Activated naive CD4-positive, alpha-beta T cell treated with anti-CD3 and anti-CD28 coated beads, Interleukin-2, amount 10 ng/mL, durations not matched to agents 7 days and 5 days (primary cell): ENCODE measurements around the gene C19orf73.
A peak's percentile ranks its signal among the peaks of the same experiment; 100 is the strongest.
"Not testable (repeated sequence)": the region's sequence is repeated elsewhere in the genome, so short reads cannot be mapped to it uniquely, and the experiment has no call there.

Source experiments
- CTCF ChIA-PET: fragments of 350-600 bp; sonication (Branson Sonifier 250); formaldehyde crosslinking; loops from one replicate; lab custom pipeline; 2021; ENCODE audit warnings: antibody characterized with exemption; lab: Charles Lee
- DNase-seq: peaks from one replicate; pipeline ENCODE4 v3.0.0-alpha.2; 2020
- H3K27ac Mint-ChIP-seq: one replicate; pipeline ENCODE4 v1.8.0; 2021; ENCODE audit warnings: mild to moderate bottlenecking, moderate library complexity, mixed read lengths
- H3K27me3 Mint-ChIP-seq: one replicate; pipeline ENCODE4 v1.8.0; 2021; ENCODE audit warnings: mild to moderate bottlenecking, mixed read lengths
- H3K36me3 Mint-ChIP-seq: one replicate; pipeline ENCODE4 v1.8.0; 2021; ENCODE audit warnings: mixed read lengths
- H3K4me1 Mint-ChIP-seq: one replicate; pipeline ENCODE4 v1.8.0; 2021; ENCODE audit warnings: mixed read lengths
- H3K4me3 Mint-ChIP-seq: one replicate; pipeline ENCODE4 v1.8.0; 2021; ENCODE audit warnings: mild to moderate bottlenecking, moderate library complexity, mixed read lengths
- H3K9me3 Mint-ChIP-seq: one replicate; pipeline ENCODE4 v1.8.0; 2021; ENCODE audit warnings: mixed read lengths

Gene C19orf73

GRCh38 chr19:49091391-49092038 lies 27.4 kb downstream of the C19orf73 start:
- peaks cover 39% of the 10 kb centered on the region for H3K4me1 Mint-ChIP-seq
- H3K9me3 Mint-ChIP-seq, result no peaks in the 10 kb centered on the region
- peaks cover 42% of the 10 kb centered on the region for H3K36me3 Mint-ChIP-seq
- H3K27ac Mint-ChIP-seq, result no peak overlapping the region
- no peak for DNase-seq
- no peaks in the 10 kb centered on the region for H3K27me3 Mint-ChIP-seq
- CTCF ChIA-PET, result no interaction called here
- H3K4me3 Mint-ChIP-seq, result no peak overlapping the region

DNA sequence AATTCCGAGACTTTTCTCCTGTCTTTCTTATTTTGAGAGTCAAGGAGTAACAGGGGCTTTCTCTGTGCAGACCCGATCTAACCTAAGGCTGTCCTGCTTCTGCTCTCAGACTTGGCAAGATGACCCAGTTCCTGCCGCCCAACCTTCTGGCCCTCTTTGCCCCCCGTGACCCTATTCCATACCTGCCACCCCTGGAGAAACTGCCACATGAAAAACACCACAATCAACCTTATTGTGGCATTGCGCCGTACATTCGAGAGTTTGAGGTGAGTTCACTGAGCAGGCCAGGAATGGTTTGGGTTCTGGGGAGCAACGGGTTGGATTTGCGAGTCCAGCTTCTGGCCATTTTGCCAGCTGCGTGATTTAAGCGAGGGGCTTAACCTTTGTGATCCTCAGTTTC lies 32.6 kb downstream of the C19orf73 start:
- H3K27ac Mint-ChIP-seq, result peak overlapping the region; percentile 83
- H3K9me3 Mint-ChIP-seq, result no peaks in the 10 kb centered on the region
- no peak for DNase-seq
- H3K27me3 Mint-ChIP-seq, result peaks cover 11% of the 10 kb centered on the region
- CTCF ChIA-PET, result interaction anchor here (1.2 to 1.9 kb wide), 3 partner anchors 12 to 28 kb away, joined by 3 to 9 read pairs (median 4); partner anchors contain the start of gene LIN7B
- peak overlapping the region; percentile 96 for H3K4me3 Mint-ChIP-seq
- peaks cover 25% of the 10 kb centered on the region for H3K36me3 Mint-ChIP-seq
- peaks cover 41% of the 10 kb centered on the region for H3K4me1 Mint-ChIP-seq

GRCh38 chr19:49085868-49086232 lies 33.1 kb downstream of the C19orf73 start:
- Mint-ChIP-seq H3K27ac (peak overlapping the region; percentile 83), H3K4me1 (peaks cover 40% of the 10 kb centered on the region), H3K36me3 (peaks cover 24% of the 10 kb centered on the region), H3K9me3 (no peaks in the 10 kb centered on the region), H3K4me3 (peak overlapping the region; percentile 96), H3K27me3 (peaks cover 11% of the 10 kb centered on the region)
- DNase-seq, result no peak
- CTCF ChIA-PET, result interaction anchor here (1.9 kb wide), 1 partner anchor 12 kb away, joined by 9 read pairs; no protein-coding TSS in a partner anchor

GRCh38 chr19:49085020-49085867 lies 33.7 kb downstream of the C19orf73 start, which contains the start of gene SNRNP70:
TSS of gene SNRNP70 (plus strand) at chr19:49085451. CDS start at chr19:49086415, 964 bp downstream.
- Mint-ChIP-seq H3K4me3 (peak within 1 kb of the TSS; percentile 96), H3K27ac (peak within 1 kb of the TSS; percentile 83), H3K4me1 (peaks cover 37% of the 10 kb centered on the region), H3K36me3 (peaks cover 21% of the 10 kb centered on the region), H3K9me3 (no peaks in the 10 kb centered on the region), H3K27me3 (peaks cover 15% of the 10 kb centered on the region)
- peak; percentile 99 for DNase-seq
- CTCF ChIA-PET, result no interaction called here

- H3K9me3 Mint-ChIP-seq, result no peaks in the 10 kb centered on the region
- peaks cover 33% of the 10 kb centered on the region for H3K4me1 Mint-ChIP-seq
- DNase-seq, result no peak
- CTCF ChIA-PET, result no interaction called here
- peaks cover 19% of the 10 kb centered on the region for H3K36me3 Mint-ChIP-seq
- H3K27me3 Mint-ChIP-seq, result peaks cover 15% of the 10 kb centered on the region
- H3K27ac Mint-ChIP-seq, result peak overlapping the region; percentile 83
- peak overlapping the region; percentile 96 for H3K4me3 Mint-ChIP-seq
Measured at GRCh38 chr19:49084206-49085019, 34.5 kb downstream of the C19orf73 start.

DNA sequence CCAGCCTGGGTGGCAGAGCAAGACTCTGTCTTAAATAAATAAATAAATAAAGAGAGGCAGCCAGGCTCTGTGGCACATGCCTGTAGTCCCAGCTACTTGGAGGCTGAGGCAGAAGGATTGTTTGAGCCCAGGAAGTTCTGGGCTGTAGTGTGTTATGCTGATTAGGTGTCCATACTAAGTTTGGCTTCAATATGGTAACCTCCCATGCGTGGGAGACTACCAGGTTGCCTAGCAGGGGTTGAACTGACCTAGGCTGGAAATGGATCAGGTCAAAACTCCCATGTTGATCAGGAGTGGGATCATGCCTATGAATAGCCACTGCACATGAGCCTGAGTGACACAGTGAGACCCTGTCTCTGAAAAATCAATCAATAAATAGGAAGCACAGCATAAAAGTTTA lies 37.7 kb downstream of the C19orf73 start:
- CTCF ChIA-PET, result no interaction called here
- H3K4me3 Mint-ChIP-seq, result no peak overlapping the region
- no peaks in the 10 kb centered on the region for H3K9me3 Mint-ChIP-seq
- peaks cover 5% of the 10 kb centered on the region for H3K36me3 Mint-ChIP-seq
- H3K27ac Mint-ChIP-seq, result no peak overlapping the region
- H3K27me3 Mint-ChIP-seq, result peaks cover 24% of the 10 kb centered on the region
- no peak for DNase-seq
- H3K4me1 Mint-ChIP-seq, result peaks cover 11% of the 10 kb centered on the region

DNA sequence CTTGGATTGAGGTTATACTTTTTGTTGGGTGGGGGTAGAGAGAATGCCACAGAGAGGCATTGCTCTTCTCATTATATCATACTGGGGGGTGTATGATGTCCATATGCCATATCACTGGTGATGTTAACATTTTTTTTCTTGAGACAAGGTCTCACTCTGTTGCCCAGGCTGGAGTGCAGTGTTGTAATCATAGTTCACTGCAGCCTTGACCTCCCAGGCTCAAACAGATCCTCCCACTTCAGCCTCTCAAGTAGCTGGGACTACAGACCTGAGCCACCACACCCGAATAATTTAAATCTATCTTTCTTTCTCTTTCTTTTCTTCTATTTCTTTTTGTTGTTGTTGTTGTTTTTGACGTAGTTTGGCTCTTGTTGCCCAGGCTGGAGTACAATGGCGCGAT lies 38.6 kb downstream of the C19orf73 start:
- Mint-ChIP-seq H3K4me1 (peaks cover 7% of the 10 kb centered on the region), H3K9me3 (no peaks in the 10 kb centered on the region), H3K4me3 (no peak overlapping the region), H3K36me3 (no peaks in the 10 kb centered on the region), H3K27me3 (peaks cover 32% of the 10 kb centered on the region), H3K27ac (no peak overlapping the region)
- no peak for DNase-seq
- CTCF ChIA-PET, result interaction anchor here (0.7 kb wide), 1 partner anchor 17 kb away, joined by 4 read pairs; no protein-coding TSS in a partner anchor

DNA sequence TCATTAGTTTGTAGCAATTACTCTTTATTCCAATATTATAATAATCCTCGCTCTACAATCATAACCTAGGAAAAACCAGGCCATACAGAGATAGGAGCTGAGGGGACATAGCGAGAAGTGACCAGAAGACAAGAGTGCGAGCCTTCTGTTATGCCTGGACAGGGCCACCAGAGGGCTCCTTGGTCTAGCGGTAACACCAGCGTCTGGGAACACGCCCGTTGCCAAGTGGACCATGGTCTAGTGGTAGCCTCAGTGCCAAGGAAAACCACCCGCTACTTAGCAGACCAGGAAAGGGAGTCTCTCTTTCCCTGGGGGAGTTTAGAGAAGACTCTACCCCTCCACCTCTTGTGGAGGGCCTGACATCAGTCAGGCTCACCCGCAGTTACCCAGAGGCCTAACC lies 44.1 kb downstream of the C19orf73 start:
- not testable (repeated sequence) for H3K4me3 Mint-ChIP-seq, H3K9me3 Mint-ChIP-seq, H3K27ac Mint-ChIP-seq, H3K36me3 Mint-ChIP-seq
- Mint-ChIP-seq H3K27me3 (peaks cover 70% of the 10 kb centered on the region), H3K4me1 (peaks cover 15% of the 10 kb centered on the region)
- DNase-seq, result peak; percentile 40
- CTCF ChIA-PET, result interaction anchor here (0.6 to 2.3 kb wide), 6 partner anchors 8 to 298 kb away, joined by 3 to 7 read pairs (median 4); no protein-coding TSS in a partner anchor

DNA sequence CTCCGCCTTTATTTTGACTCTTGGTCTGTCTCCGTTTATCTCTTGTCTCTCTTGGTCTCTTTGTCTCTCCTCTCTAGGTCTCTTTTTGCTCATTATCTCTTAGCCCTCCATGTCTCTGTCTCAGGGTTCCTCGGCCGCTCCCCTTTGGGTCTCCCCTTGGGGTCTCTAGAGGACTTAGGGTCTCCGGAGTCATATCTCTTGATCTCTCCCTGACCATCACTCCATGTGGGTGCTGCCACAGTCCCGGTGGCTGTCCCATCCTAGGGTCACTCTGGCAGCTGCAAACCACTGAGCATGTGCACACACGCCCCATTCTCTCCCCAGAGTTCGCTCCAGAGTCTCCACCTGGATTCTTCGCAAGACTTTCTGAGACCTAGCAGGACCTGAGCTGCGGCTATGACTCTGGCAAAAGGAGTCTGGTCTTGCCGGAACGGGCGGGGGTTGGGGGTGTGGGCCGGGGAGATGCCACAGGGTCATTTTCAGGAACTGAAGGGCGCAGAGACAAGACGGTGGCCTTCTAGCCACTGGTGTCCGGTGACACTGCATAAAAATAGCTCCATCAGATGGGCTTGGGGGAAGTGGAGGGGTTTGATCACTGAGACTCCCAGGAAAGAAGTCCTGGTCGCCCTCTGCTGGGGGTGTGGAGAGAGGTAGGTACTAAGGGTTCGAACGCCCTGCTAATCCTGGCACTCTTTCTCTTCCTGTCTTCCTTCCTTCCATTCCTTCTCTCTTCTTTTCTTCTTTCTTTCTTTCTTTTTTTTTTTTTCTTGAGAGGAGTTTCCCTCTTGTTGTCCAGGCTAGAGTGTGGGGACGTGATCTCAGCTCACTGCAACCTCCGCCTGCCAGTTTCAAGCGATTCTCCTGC lies 45.2 kb downstream of the C19orf73 start:
- CTCF ChIA-PET, result interaction anchor here (0.6 to 2.3 kb wide), 8 partner anchors 9 to 76 kb away, joined by 3 to 7 read pairs (median 3); no protein-coding TSS in a partner anchor
- H3K4me1 Mint-ChIP-seq, result peaks cover 15% of the 10 kb centered on the region
- H3K36me3 Mint-ChIP-seq, result peaks cover 5% of the 10 kb centered on the region
- peak; percentile 39 for DNase-seq
- H3K27ac Mint-ChIP-seq, result peak overlapping the region; percentile 62
- no peaks in the 10 kb centered on the region for H3K9me3 Mint-ChIP-seq
- peak overlapping the region; percentile 21 for H3K4me3 Mint-ChIP-seq
- peaks cover 79% of the 10 kb centered on the region for H3K27me3 Mint-ChIP-seq

DNA sequence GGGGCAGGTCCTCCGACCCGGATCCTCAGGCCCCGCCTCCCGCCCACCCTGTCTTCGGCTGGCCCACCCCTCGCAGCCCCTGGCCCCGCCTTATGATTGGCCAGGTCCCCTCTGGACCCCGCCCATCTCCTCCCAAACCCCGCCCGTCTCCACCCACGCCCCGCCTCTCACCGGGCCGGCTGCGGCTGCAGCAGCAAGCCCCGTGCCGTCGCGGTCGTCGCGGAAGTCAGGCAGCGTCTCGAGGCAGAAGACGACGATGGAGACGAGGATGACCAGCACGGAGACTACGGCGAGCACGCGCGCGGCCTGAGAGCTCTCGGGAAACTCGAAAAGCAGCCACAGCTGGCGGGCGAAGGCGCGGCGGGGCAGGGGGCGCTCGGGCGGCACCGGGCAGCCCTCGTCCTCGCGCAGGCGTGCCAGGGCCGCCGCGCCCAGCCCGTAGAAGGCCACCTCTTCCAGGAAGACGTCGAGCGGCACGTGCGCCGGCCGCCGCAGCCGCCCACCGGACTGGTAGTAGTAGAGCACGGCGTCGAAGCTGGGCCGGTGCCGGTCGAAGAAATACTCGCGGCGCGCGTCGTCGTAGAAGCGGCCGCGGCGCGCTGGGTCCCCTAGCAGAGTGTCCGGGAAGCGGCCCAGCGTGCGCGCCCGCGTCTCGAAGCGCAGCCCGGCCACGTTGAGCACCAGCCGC lies 46.9 kb downstream of the C19orf73 start:
- H3K27me3 Mint-ChIP-seq, result peaks cover 92% of the 10 kb centered on the region
- H3K9me3 Mint-ChIP-seq, result no peaks in the 10 kb centered on the region
- H3K36me3 Mint-ChIP-seq, result peaks cover 5% of the 10 kb centered on the region
- peak; percentile 49 for DNase-seq
- H3K27ac Mint-ChIP-seq, result no peak overlapping the region
- H3K4me1 Mint-ChIP-seq, result peaks cover 15% of the 10 kb centered on the region
- H3K4me3 Mint-ChIP-seq, result no peak overlapping the region
- CTCF ChIA-PET, result no interaction called here

DNA sequence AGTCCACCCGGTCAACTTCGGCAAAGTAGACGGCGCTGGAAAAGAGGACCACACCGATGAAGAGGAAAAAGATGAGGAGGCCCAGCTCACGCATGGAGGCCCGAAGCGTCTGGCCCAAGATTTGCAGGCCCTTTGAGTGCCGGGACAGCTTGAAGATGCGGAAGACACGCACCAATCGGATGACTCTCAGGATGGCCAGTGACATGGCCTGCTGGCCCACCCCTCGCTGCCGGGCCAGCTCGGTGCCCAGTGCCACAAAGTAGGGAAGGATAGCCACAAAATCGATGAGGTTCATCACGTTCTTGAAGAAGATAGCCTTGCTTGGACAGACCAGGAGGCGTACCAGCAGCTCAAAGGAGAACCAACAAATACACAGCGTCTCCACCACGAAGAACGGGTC lies 48.5 kb downstream of the C19orf73 start:
- Mint-ChIP-seq H3K27ac (no peak overlapping the region), H3K27me3 (peaks cover 95% of the 10 kb centered on the region), H3K36me3 (peaks cover 5% of the 10 kb centered on the region), H3K4me1 (peaks cover 15% of the 10 kb centered on the region), H3K9me3 (no peaks in the 10 kb centered on the region), H3K4me3 (no peak overlapping the region)
- CTCF ChIA-PET, result interaction anchor here (0.9 to 1.3 kb wide), 2 partner anchors 28 to 156 kb away, joined by 3 read pairs; no protein-coding TSS in a partner anchor
- DNase-seq, result no peak

- CTCF ChIA-PET, result interaction anchor here (1.8 kb wide), 1 partner anchor 130 kb away, joined by 7 read pairs; no protein-coding TSS in a partner anchor
- Mint-ChIP-seq H3K4me3 (no peak overlapping the region), H3K4me1 (peaks cover 15% of the 10 kb centered on the region), H3K27ac (no peak overlapping the region), H3K27me3 (peaks cover 96% of the 10 kb centered on the region), H3K9me3 (no peaks in the 10 kb centered on the region), H3K36me3 (peaks cover 5% of the 10 kb centered on the region)
- DNase-seq, result no peak
Measured at GRCh38 chr19:49069026-49069425, 49.9 kb downstream of the C19orf73 start.
